Activated CD8-positive, alpha-beta T cell treated with anti-CD3 and anti-CD28 coated beads for 36 hours (primary cell): ENCODE results near the gene TMEM247. TPM values are rescaled to one million over a fixed set of nuclear protein-coding genes. Genes with fewer than 3 reads are reported as not detected.

ENCODE experiments used
- ATAC-seq: fragments of 200-7000 bp; cut with Tn5 transposase; one replicate; pipeline ENCODE4 v1.10.0; 2021; ENCODE audit warnings: mild to moderate bottlenecking, moderate library complexity
- CTCF ChIA-PET: fragments of 350-600 bp; sonication (Branson Sonifier 250); formaldehyde crosslinking; loops from one replicate; lab custom pipeline; 2021; ENCODE audit warnings: antibody characterized with exemption; lab: Charles Lee
- POLR2A ChIA-PET: fragments of 350-600 bp; sonication (Branson Sonifier 250); formaldehyde crosslinking; loops from one replicate; lab custom pipeline; 2021; ENCODE audit warnings: antibody characterized with exemption; lab: Charles Lee
- DNase-seq: peaks from one replicate; pipeline ENCODE4 v3.0.0-alpha.2; 2020
- H3K27ac Mint-ChIP-seq: one replicate; pipeline ENCODE4 v1.8.0; 2021; ENCODE audit warnings: mild to moderate bottlenecking, mixed read lengths
- H3K27me3 Mint-ChIP-seq: one replicate; pipeline ENCODE4 v1.8.0; 2021; ENCODE audit warnings: mixed read lengths
- H3K36me3 Mint-ChIP-seq: one replicate; pipeline ENCODE4 v1.8.0; 2021; ENCODE audit warnings: low read depth, mixed read lengths
- H3K4me1 Mint-ChIP-seq: one replicate; pipeline ENCODE4 v1.8.0; 2021; ENCODE audit warnings: low read depth, mixed read lengths
- H3K4me3 Mint-ChIP-seq: one replicate; pipeline ENCODE4 v1.8.0; 2021; ENCODE audit warnings: mild to moderate bottlenecking, moderate library complexity, mixed read lengths
- H3K9me3 Mint-ChIP-seq: one replicate; pipeline ENCODE4 v1.8.0; 2021; ENCODE audit warnings: mixed read lengths
- intact Hi-C: fragments of 100-400 bp; cut with micrococcal nuclease; formaldehyde crosslinking; loops from one replicate; pipeline ENCODE4 v1.10.0; 2022
- total RNA-seq, 2 experiments: library from RNA; stranded (reverse); gene quantifications; one replicate each; pipeline ENCODE4 v1.2.3, GENCODE V29; 2021
- TF ChIP-seq, protein P1 (sequence below): fragments of 200-600 bp; IDR thresholded peaks from one replicate; pipeline ENCODE4 v1.8.0; 2022; ENCODE audit warnings: antibody characterized with exemption, mild to moderate bottlenecking

TMEM247 gene
- total RNA-seq, 2 experiments from 2014 or later = not detected

DNA sequence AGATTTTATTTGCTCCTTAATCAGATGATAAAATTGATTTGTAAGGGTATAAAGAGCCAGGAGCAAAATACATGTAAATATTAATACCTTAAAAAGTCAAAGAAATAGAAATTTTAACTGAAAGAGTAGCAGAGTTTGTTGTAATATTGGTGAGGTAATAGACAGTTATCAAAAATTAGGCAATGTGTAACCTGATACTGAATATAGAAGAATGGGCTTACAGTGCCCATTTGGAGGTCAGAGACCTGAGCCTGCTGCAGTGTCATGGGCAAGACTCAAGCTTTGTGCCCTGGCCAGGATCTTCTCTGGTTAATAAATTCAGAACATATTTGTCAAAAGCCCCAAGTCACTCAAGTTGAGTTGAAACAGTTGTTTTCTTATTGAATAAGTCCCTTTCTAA, 29.7 kb upstream of the TMEM247 start:
- Mint-ChIP-seq H3K36me3 (no peaks in the 10 kb centered on the region), H3K9me3 (peaks cover 8% of the 10 kb centered on the region), H3K4me1 (no peaks in the 10 kb centered on the region), H3K27ac (no peak overlapping the region), H3K27me3 (no peaks in the 10 kb centered on the region), H3K4me3 (no peak overlapping the region)
- POLR2A ChIA-PET = no interaction called here
- ATAC-seq (no peak), DNase-seq (no peak)
- TF ChIP-seq, protein P1, sequence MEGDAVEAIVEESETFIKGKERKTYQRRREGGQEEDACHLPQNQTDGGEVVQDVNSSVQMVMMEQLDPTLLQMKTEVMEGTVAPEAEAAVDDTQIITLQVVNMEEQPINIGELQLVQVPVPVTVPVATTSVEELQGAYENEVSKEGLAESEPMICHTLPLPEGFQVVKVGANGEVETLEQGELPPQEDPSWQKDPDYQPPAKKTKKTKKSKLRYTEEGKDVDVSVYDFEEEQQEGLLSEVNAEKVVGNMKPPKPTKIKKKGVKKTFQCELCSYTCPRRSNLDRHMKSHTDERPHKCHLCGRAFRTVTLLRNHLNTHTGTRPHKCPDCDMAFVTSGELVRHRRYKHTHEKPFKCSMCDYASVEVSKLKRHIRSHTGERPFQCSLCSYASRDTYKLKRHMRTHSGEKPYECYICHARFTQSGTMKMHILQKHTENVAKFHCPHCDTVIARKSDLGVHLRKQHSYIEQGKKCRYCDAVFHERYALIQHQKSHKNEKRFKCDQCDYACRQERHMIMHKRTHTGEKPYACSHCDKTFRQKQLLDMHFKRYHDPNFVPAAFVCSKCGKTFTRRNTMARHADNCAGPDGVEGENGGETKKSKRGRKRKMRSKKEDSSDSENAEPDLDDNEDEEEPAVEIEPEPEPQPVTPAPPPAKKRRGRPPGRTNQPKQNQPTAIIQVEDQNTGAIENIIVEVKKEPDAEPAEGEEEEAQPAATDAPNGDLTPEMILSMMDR = no peak
- CTCF ChIA-PET = interaction anchor here (1.1 kb wide), 1 partner anchor 9 kb away, joined by 3 read pairs; no protein-coding TSS in a partner anchor
- intact Hi-C loops = no loop called here

DNA sequence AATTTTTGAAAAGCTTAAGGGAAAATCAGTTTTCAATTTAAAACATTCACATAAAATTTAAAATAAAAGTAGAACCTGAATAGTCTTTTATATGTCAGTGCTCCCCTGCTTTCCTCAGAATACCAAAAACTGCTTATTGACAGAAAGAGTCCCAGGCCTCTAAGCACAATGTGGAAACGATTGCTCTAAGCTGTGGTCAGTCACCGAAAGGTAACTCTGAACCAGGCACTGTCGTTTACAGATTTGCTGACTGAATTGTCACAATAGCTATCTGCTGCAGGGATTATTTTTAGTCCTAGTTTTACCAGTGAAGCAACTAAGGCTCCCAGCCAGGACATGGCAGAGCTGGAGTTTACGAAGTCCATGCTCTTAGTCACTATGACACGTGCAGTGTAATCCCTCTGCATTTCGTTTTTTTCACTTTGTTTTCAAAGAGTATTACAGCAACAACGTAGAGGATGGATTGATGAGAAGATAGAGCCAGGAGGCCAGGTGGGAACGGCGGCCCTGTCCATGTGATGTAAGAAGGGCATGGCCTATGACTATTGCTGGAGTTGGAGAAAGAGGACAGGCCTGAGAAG, 28.1 kb upstream of the TMEM247 start:
- Mint-ChIP-seq H3K36me3 (no peaks in the 10 kb centered on the region), H3K4me3 (no peak overlapping the region), H3K9me3 (peaks cover 1% of the 10 kb centered on the region), H3K4me1 (no peaks in the 10 kb centered on the region), H3K27me3 (no peaks in the 10 kb centered on the region), H3K27ac (no peak overlapping the region)
- ChIA-PET CTCF (interaction anchor here (1.0 to 1.5 kb wide), 5 partner anchors 8 to 199 kb away, joined by 3 to 4 read pairs (median 3); no protein-coding TSS in a partner anchor), POLR2A (no interaction called here)
- ATAC-seq = no peak
- TF ChIP-seq, protein P1 = no peak
- intact Hi-C loops = no loop called here
- DNase-seq = no peak

DNA sequence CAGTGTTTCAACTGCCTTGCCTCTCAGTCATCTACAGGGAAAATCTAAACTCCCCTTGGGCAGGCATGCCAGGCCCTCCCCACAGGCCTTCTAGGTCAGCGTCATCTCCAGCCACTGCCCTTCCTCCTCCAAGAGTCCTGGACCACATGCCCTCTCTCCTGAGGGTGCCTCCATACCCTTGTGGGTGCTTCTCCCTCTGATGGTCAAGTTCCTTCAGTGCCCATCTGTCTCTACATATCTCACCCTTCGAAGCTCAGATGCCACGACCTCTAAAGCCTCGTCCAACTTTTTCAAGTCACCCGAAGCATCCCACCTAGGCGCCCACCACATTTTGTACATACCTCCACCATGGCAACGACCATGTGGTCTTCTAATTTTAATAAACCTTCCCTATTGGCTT, 22.6 kb upstream of the TMEM247 start:
- Mint-ChIP-seq H3K4me3 (no peak overlapping the region), H3K4me1 (peaks cover 6% of the 10 kb centered on the region), H3K36me3 (no peaks in the 10 kb centered on the region), H3K27ac (no peak overlapping the region), H3K27me3 (no peaks in the 10 kb centered on the region), H3K9me3 (no peaks in the 10 kb centered on the region)
- no peak for ATAC-seq
- intact Hi-C loops = no loop called here
- TF ChIP-seq, protein P1 = no peak
- no peak for DNase-seq
- CTCF ChIA-PET = interaction anchor here (1.0 to 3.2 kb wide), 3 partner anchors 137 to 463 kb away, joined by 3 to 9 read pairs (median 6); no protein-coding TSS in a partner anchor
- POLR2A ChIA-PET = interaction anchor here (0.6 kb wide), 1 partner anchor 96 kb away, joined by 3 read pairs; no protein-coding TSS in a partner anchor

DNA sequence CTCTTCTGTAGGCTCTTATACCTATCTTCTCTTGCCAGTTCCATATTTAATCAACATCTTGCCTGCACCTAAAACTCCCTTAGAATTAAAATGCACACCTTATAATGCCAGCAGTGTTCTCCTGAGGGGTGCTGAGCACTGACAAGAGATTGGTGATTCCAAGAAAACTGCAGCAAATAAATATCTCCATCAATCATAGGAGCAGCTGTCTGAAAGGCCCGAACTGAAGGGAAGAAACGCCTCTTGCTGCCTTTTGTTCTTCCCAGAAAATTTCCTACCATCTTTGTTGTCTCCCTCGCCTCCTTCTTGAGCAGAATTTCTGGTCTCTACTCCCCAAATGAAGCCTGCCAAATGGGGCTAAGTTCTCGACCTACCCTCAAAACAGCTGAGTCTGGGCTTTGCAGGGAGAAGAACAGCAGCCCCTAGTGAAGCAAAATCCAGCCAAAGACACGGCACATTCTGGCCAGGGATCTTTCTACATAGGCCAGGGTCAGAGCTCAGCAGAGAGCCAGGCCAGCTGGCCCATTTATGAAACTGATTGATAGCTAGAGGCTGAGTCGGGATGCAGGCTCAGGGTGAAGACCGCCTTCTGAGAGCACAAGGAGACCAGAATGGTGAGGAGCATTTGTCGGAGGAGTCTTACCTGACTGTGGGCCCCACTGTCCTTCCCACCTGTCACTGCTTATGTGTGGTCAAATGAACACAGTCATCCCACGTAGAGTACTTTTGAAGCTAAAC, 20.4 kb upstream of the TMEM247 start:
- peaks cover 8% of the 10 kb centered on the region for H3K4me1 Mint-ChIP-seq
- POLR2A ChIA-PET = interaction anchor here (0.9 kb wide), 1 partner anchor 187 kb away, joined by 3 read pairs; no protein-coding TSS in a partner anchor
- no peak overlapping the region for H3K27ac Mint-ChIP-seq
- CTCF ChIA-PET = interaction anchor here (0.7 to 3.2 kb wide), 8 partner anchors 8 to 466 kb away, joined by 3 to 13 read pairs (median 6); no protein-coding TSS in a partner anchor
- TF ChIP-seq, protein P1 = no peak
- ATAC-seq = no peak
- intact Hi-C loops = no loop called here
- no peaks in the 10 kb centered on the region for H3K36me3 Mint-ChIP-seq
- no peak overlapping the region for H3K4me3 Mint-ChIP-seq
- no peaks in the 10 kb centered on the region for H3K9me3 Mint-ChIP-seq
- H3K27me3 Mint-ChIP-seq = no peaks in the 10 kb centered on the region
- DNase-seq = no peak
